GM19467 (cell line): ENCODE measurements around the gene EXPH5.

Experiments
- ATAC-seq: cut with Tn5 transposase; IDR thresholded peaks from one replicate; pipeline ENCODE4 v1.9.1; 2021; ENCODE audit warnings: mild to moderate bottlenecking, moderate library complexity; ENCODE audit not compliant: unreplicated experiment

Gene EXPH5

DNA sequence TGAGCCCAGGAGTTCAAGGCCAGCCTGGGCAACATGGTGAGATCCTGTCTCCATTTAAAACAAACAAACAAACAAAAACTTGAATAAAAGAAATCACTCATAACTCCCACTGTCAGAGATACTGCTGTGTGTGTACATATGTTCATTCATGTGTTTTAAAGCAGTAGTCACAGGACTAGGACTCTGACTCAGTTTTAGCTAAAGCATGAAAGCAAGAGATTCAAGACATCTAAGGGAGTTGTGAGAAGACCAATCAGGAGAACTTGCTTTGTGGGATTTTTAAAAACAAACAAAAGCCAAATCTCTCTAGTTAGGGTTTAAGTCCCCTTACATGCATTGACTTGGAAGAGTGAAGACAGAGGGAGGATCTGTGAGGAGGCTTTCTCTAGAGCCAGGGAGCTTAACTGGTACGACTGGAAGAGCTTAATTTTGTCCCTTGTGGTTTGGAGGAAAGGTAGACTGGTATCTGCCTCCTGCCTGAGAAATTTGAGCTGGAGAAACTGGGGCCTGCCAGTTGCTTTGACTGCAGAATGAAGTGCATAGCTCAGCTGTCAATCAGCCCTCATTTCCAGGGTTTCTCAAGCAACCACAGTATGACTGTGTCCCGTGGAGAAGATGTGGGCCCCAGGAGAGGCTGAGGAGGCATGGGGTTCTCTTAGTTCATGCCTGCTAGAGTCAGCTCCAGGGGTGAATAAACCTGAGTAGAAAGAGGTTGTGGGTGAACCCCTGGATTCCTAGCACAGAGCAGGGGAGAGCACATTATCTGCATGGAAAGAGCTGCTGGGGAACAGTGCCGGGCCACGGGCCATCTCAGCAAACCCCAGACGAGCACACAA lies 30.6 kb downstream of the EXPH5 start:
- ATAC-seq: no peak

DNA sequence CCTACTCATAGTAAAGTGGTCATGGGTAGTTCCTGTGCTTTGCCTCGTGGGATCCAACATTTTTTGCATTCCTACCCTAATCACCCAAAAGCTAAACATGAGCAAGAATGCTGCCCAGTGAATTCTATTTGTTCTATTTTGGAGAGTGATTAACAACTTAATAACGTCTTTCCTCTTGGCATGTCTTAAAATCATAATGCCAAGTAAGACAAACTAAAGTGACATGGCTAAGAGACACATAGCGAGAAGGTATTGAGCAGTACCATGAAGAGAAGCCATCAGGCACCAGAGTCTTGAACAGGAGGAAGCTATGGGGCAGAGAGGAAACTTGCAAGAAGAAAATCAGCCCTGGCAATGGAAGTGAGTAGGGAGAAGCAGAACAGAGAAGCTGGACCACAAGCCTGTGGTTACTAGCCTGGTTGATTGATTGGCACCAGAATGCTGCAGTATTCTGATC lies 32.0 kb downstream of the EXPH5 start:
- no peak for ATAC-seq

DNA sequence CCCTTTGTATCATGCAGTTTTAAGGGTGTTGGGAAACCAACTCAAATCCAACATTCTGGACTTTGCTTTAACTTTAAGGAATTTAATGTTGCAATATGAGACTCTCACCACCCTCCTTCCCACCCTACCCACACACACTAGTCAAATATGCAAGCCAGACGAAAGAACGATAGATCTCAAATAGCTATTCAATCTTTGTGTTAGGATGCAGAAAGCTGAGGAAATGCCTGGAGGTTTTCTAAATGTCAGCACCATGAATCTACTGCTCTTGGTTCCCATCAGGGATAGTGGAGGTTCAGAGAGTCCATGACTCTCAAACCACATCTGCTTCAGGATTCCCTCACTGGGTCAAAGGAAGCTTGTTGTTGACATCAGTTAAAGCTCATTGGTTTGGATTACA lies 33.7 kb downstream of the EXPH5 start:
- no peak for ATAC-seq

DNA sequence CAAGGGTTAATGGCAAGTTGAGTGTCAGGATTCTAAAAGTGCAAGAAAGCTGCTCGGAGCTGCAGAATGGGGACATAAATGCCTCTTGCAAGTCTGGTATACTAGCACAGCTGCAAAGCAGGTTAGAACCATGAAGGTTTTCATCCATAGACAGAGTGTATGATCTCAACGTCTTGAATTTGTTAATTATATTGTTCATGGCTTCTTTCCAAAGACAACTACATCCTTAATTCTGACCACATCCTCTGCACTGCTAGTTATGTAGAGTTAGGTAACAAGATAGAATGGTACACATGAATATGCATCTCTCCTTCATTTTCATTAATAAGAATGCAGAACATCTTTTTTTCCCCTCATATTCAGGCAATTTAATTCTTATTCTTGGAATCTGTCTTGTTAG lies 34.2 kb downstream of the EXPH5 start:
- ATAC-seq: no peak

DNA sequence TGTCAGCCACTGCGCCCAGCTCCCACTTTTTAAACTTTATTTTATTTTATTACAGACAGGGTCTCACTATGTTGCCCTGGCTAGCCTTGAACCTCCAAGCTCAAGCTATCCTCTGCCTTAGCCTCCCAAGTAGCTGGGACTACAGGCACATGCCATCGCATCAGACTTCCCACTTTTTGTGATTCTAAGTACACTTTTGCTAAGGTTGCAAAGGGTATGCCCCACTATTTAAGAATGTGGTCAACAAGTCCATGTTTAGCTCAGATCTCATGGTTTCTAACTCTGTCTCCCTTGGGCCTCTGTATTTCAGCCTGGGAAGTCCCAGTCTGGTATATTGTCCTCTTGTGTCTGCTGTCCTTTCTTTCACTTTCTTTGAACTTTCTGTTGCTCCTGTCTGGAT lies 35.3 kb downstream of the EXPH5 start:
- ATAC-seq: peak; percentile 61

DNA sequence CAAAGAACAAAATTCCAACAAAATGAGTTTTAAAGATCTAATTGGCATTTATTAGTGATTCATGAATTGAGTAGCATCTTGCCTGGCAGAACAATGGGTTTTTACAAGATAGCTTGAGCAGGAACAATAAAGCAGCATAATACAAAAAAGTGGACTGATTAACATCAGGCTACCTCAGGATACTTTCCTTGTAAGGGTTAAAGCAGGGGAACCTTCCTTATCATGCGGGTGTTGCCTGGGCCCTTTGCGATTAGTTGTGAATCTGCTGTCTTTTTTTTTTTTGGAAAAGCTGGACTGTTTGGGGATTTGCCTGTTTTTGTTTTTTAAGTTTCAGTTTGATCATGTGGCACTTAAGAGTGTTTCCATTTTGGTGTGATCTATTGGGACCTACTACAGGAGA lies 37.5 kb downstream of the EXPH5 start:
- no peak for ATAC-seq

DNA sequence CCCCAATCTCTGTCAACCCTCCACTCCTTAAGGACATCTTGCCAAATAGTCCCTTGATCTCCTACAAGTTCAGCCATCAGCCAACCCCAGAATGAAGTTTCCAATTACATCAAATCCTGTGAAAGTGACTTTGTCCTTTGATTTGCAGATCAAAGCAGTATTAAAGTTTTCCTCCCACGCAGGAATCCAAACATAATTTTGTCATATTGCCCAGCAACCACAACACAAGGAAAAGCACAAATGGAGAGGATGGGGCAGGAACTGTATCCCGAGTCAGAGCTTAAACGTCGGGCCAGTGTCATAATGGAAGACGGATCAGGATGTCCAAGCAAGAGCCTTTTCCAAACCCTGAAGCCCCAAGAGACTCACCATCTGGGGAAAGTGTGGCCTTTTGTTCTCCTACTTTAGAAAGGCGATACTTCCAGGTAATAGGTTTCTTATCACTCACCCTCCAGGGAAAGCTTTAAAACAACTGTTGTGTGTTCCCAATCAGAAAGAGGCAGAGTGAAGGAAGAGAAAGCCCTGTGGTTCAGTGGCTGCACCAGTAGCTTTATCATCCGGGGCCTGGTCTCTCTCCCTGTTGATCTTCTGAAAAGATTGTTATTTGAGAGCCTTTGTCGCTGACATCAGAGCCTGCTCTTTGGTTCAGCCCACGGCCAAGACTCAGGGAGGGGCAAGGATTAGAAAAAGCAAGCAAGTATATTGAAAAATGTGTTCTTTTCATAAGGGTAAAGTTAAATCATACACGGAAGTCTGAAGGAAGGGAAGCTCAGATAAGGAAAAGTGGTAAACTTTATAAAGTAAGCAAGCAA lies 41.7 kb downstream of the EXPH5 start:
- no peak for ATAC-seq

DNA sequence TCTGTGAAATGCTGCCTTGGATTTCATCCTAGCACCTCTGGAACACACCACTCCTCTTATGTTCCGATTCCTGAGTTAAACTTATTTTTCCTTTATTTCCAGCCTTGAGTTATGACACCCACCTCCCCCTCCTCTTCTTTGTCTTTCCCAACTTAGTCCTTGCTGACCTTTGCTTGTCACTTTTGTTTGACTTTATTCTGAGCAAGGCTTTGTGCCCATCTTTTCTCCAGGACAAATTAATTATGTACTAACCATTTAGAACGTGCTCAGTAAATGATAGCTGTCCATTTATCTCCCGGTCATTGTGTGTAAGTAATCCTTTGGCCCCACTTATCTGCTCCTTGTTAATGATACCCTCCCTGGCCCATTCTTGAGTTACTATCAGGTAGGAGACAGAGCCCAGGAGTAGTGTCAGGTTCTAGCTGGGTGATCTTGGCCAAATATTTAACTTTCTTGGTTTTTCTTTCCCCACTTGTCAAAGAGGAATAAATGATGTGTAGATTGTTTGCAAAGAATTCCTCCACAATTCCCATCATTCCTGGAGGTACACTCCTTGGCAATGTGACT lies 44.2 kb downstream of the EXPH5 start:
- no peak for ATAC-seq

DNA sequence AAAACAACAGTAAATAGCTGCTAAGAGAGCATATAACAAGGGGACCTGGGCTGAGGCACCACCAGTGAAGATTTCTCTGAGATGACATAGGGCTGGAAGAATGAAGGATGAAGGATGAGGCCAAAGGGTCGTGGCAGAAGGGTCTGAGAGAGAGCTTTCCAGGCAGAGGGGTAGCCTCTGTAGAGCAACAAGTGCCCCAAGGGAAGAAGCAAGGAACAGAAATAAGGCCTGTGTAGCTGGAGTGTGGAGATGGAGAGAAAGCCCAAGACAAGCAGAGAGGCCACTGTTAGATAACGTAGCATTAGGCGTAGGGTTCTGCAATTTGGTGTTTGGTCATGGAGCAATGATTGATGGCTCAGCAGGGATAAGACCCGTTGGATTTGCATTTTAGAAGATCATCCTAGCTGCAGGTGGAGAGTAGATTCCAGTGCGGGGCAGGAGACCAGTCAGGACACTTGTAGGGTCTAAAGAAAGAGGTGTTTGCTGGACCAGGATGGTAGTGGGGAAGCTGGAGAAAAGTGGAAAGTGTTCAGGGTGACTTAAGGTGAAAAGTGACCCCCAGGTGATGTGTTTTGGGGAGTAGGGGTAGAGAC lies 47.6 kb downstream of the EXPH5 start:
- ATAC-seq: no peak

DNA sequence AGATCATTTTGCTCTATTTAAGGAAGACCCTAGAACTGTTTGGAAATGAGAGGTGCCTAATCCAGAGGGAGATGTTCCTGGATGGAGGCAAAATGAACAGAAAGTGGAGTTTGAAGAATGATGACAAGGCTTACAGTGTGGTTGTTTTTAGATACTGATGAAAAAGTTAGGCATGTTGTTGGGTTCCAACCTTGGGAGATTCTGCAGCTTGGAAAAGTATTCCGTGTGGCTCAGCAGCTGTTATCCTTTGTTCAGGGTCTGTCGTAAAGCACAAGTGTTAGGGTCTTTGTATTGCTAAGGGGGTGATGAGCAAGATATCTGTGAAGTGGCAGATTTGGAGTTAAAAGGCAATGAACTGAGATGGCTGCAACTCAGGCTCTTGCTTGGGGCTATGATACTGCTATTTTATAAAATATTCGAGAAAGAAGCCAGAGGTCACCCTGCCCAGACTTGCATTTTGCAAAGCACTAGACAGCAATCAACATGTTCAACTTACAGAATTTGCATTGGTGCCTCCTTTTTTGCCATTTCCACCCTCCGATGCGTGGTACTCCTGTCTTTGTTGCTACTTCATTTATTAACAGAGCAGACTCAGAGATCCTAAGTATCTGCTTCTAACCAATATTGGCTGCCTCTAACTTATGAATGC lies 50.1 kb downstream of the EXPH5 start:
- ATAC-seq: no peak

DNA sequence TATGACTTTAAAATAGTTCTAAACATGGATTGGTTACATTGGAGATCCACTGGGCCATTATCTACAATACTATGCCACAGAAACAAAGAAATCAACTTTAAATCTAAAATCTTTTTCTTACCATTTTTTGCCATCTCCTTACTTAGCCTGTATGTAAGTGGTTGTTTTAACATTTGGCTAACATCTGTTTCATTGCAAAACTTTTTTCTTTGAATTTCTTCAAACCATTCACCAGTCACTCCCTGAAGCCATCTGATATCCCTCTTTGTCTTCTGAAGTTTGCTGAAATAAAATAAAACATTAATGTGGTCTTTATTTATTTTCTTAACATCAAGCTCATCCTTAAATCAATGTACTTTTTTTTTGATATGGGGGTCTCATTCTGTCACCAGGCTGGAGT lies 52.0 kb downstream of the EXPH5 start:
- ATAC-seq: no peak

DNA sequence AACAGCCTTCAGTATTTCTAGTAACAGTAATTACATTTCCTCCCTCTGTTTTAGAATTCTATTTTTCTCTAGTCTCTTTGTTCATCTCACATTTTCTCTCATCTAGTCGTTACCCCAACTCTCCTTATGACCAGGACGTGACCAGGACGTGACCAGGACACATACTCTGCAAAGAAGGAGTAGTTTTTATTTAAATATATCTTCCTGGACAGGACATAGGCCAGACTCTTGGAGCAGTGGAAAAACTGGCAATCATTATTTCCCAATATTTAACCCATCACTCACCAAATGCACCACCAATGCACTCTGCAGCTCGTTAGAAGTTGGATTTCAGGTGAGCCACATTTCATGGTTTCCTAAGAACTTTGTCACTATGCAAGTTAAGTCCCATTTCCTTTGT lies 55.1 kb downstream of the EXPH5 start:
- ATAC-seq: no peak

DNA sequence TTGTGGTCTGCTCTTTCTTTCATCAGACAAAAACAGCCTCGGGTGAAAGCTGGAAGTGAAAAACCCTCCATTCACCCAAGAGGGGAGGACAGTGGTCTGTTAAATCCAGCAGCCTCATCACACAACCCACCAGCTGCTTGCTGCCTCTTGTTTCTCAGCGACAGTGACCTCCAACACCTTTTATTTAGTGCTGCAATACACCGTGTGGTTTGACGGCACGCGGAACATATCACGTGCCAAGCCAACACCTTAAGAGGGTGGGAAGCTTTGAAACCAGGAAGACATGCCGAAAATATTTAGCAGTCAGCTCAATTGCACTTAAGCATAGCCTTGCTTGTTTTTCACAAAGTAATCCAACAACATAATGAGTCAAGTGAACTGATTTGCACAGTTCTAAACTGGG lies 55.5 kb downstream of the EXPH5 start:
- ATAC-seq: no peak

DNA sequence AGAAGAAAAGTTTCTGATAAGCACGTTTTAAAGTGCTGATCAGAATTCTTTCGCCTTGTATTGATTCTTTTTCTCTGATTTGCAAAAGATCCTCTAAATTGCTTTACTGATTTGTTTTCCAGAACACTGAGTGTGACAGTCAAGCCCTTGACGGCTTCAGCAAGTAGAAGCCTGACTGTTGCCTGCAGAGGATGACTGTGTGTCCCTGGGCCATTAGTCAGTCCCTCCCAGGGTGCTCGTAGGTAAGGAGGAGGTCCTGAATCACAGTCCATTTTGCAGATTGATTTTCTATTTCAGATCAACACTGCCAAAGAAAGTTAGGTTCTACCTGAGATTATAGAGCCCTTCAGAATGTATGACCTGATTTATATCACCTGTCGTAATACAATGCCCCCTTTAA lies 56.8 kb downstream of the EXPH5 start:
- no peak for ATAC-seq

DNA sequence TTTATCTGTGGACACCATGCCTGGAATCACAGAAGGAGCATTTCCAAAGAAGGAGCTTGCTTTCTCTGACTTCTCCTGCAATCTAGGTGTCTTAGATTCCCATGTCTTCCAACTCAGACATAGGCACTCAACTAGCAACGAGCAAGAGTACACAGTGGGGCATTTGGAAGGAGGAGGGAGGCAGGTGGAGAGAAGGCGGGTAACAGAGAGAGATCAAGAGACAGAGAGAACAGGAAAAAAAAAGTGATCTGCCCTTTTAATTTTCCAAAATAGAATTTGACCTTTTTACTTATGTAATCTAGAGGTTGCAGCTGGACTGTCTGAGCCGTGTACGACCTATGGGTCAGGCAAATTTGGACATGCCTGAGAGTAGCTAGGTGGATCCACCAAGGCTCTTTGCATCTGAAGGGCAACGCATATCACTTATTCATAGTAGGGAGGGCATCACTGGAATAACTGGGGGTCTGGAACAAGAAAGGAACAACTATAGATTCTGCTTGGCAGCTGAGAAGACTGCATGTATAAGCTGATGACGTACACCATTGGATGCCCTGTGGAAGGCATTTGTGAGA lies 58.1 kb downstream of the EXPH5 start:
- ATAC-seq: no peak

DNA sequence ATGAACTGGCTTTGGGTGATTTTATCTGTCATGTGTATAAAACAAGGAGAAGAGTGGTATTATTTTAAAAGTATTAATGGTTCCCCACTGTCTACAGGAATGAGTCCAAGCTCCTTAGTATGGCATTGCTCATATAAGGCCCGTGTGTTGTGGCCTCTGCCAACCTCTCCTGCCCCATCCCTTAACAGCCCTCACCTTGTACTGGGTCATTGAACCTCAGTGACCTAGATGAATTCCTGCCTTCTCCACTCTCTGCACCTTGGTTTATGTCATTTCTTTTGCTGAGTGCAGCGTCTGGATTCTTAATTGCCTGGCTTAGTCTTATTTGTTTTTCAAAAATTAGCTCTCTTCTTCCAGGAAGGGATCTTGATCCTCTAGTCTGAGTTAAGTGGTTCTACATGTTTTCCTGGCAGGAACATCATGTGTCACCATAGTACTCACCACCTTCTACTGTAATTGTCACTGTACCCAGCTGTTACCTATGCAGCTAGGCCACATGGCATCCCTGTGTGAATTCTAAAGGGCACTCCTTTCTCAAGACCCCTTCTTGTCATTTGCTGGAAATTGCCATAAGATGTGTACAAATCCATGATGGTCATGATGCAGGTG lies 59.2 kb downstream of the EXPH5 start:
- no peak for ATAC-seq

DNA sequence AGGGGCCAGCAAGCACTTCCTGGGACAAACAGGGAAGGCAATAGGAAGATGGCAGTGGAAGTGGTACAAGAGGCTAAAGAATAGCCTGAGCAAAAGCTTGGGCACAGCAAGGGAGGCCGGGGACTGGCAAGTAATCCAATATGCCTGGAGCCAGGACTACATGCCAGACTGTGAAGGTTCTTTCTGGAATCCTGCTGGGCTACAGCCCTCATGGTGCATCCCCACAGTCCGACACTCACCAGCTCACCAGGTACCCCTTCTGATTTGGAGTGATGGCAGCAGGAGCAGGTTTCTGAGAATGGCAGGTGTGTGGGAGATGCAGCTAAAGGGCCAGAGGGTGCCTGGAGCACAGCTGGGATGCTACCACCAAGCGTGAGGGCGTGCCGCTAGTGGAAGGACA lies 63.1 kb downstream of the EXPH5 start:
- no peak for ATAC-seq

DNA sequence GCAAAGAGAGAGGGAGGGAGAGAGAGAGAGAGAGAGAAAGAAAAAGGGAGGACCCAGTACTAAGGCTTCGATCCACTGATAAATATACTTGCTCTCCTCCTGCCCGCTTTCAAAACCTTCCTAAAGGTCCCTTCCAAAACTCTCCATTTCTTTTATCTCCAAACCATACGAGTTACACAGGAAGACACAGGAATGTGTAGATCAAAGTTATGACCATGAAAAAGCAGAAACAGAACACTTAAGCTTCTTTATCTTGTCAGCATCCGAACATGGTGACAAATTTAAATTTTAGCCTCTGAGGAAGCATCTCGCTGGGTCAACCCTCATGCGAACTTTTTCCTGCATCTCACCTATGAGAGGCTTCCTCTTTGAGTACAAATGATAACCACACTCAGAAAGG lies 66.2 kb downstream of the EXPH5 start:
- ATAC-seq: no peak

DNA sequence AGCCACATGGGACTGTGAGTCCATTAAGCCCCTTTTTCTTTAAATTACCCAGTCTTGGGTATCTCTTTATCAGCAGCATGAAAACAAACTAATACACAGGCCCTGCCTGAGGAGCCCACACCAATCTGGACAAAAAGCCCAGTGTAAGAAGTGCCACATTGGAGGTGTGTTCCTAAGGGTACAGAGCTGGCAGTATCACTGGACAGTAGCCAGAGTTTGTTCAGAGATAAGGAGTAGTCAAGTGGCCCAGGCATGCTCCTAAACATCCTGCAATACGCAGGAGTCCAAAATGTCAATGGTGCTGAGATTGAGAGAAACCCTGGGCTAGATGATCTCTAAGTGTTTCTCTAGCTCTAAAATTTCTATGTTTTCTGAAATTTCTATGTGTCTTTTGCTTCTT lies 68.4 kb downstream of the EXPH5 start:
- no peak for ATAC-seq

DNA sequence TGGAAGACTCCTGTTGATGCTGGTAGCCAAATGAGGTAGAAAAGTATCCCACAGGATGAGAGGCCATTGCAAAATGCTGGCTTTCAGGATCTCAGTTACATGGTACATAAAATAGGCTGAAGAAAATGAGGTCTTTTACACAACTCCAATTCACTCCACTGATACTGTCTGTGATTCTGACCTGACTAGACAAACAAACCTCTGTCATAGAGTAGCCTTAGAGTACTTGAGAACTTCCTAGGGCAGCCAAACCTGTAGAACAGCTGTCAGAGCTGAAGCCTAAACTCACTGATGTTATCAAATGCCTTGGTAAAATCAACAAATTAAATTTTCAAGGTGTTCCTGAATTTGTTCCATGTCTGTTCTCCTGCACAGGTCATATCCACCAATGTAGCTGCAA lies 69.1 kb downstream of the EXPH5 start:
- ATAC-seq: no peak
